Hippocampal formation (tissue), 2 donors: ENCODE data around the gene BAIAP3.
"Not testable (repeated sequence)": the region's sequence is repeated elsewhere in the genome, so short reads cannot be mapped to it uniquely, and the experiment has no call there.

Experiments used
- DNase-seq, 2 donors: peaks; one replicate each; lab custom pipeline; 2025; lab: John Stamatoyannopoulos, UW

Gene BAIAP3

GRCh38 chr16:1333149-1333812 lies at the start of gene BAIAP3:
Gene BAIAP3 (plus strand): TSS chr16:1333645. CDS start chr16:1338550, 4,905 bp downstream.
- no peak for DNase-seq

- no peak for DNase-seq
Measured at GRCh38 chr16:1283996-1284616, 49.3 kb upstream of the BAIAP3 start.

GRCh38 chr16:1285669-1286512 lies 47.6 kb upstream of the BAIAP3 start:
- DNase-seq, result no peak

GRCh38 chr16:1286513-1287094 lies 46.8 kb upstream of the BAIAP3 start:
- no peak for DNase-seq

GRCh38 chr16:1287982-1288670 lies 45.3 kb upstream of the BAIAP3 start:
- no peak for DNase-seq

GRCh38 chr16:1288813-1289476 lies 44.5 kb upstream of the BAIAP3 start:
- no peak for DNase-seq

GRCh38 chr16:1289477-1289866 lies 44.0 kb upstream of the BAIAP3 start:
- no peak for DNase-seq

GRCh38 chr16:1290063-1290501 lies 43.4 kb upstream of the BAIAP3 start:
- DNase-seq, result no peak

- DNase-seq, result no peak
Measured at GRCh38 chr16:1290860-1291575, 42.4 kb upstream of the BAIAP3 start.

- no peak for DNase-seq
Measured at GRCh38 chr16:1291576-1291974, 41.9 kb upstream of the BAIAP3 start.

- DNase-seq, result not testable (repeated sequence)
Measured at GRCh38 chr16:1292208-1292607, 41.2 kb upstream of the BAIAP3 start.

GRCh38 chr16:1292808-1293207 lies 40.6 kb upstream of the BAIAP3 start:
- DNase-seq, result not testable (repeated sequence)

- DNase-seq, result no peak
Measured at GRCh38 chr16:1293921-1294656, 39.4 kb upstream of the BAIAP3 start.

GRCh38 chr16:1295465-1295864 lies 38.0 kb upstream of the BAIAP3 start:
- DNase-seq, result no peak

GRCh38 chr16:1296688-1297017 lies 36.8 kb upstream of the BAIAP3 start:
- DNase-seq, result not testable (repeated sequence)

- DNase-seq, result no peak
Measured at GRCh38 chr16:1297018-1297696, 36.3 kb upstream of the BAIAP3 start.

- no peak for DNase-seq
Measured at GRCh38 chr16:1298406-1298805, 35.0 kb upstream of the BAIAP3 start.

- no peak for DNase-seq
Measured at GRCh38 chr16:1299012-1299867, 34.2 kb upstream of the BAIAP3 start.

- no peak for DNase-seq
Measured at GRCh38 chr16:1299868-1300203, 33.6 kb upstream of the BAIAP3 start.
